H54 (cell line): Measurements from ENCODE around the gene MBOAT7.
"Not testable (repeated sequence)": the region's sequence is repeated elsewhere in the genome, so short reads cannot be mapped to it uniquely, and the experiment has no call there.

ENCODE experiments used
- DNase-seq: peaks from one replicate; pipeline ENCODE4 v3.0.0; 2011; ENCODE audit warnings: low spot score, mixed read lengths; ENCODE audit not compliant: insufficient read length
- FAIRE-seq: peaks from 3 replicates; lab custom pipeline; 2011; peaks lifted over from hg19 to GRCh38; lab: Jason Lieb, UNC
- POLR2A ChIP-seq: IDR thresholded peaks from 2 replicates; pipeline ENCODE4 v1.6.1; 2011; ENCODE audit warnings: low read depth, mild to moderate bottlenecking, low read length

MBOAT7 gene

DNA sequence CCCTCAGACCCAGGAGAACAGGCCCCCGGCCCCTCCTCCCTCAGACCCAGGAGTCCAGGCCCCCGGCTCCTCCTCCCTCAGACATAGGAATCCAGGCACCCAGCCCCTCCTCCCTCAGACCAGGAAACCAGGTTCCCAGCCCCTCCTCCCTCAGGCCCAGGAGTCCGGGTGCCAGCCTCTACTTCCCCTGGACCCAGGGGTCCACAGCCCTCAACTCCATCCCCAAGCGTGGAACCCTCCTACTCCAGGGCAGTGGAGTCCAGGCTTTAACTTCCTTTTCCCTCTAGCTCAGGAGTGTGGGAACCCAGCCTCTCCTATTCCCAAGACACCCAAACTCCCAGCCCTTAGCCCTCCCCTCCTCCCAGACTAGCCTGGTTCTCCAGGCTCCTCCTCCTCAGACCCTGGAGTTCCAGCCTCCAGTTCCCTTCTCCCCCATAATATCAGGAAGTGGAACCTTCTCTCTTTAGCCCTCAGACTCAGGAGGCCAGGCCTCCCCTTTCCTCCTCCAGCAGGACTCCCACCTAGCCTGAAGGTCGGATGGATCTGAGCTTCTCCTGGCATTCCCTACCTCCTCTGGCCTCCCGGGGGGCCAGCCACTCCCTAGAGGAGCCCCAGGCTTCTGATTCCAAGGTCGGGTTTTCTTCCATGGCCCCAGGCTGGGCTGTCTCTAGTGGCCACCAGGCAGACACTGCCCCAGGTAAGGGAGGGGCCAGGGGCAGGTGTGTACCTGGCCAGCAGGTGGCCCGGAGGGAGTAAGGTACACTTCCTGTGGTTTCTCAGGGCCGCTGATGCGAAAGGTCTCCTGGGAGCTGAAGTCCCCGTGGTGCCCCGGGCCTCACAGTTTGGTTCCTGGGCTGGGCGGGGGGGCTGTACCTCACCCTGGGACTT, 16.7 kb downstream of the MBOAT7 start, which contains the start of gene TMC4:
Gene TMC4, minus strand, starts transcription at position 690 of the 888 bp plus-strand sequence. Its CDS starts 43 bp downstream, at position 647.
- peak; percentile 74 for DNase-seq
- TF ChIP-seq POLR2A = peak; percentile 11; the same call in 1 of the 2 replicates
- no peak for FAIRE-seq

- FAIRE-seq, DNase-seq: not testable (repeated sequence)
These were observed 17.5 kb downstream of the MBOAT7 start for GRCh38 chr19:54171736-54172431.

- no peak for TF ChIP-seq POLR2A
- DNase-seq (no peak), FAIRE-seq (no peak)
These were observed 20.1 kb downstream of the MBOAT7 start for GRCh38 chr19:54169149-54169740.

- FAIRE-seq (no peak), DNase-seq (peak; percentile 99)
- no peak for TF ChIP-seq POLR2A
These were observed 21.0 kb downstream of the MBOAT7 start for GRCh38 chr19:54168174-54168917.

DNA sequence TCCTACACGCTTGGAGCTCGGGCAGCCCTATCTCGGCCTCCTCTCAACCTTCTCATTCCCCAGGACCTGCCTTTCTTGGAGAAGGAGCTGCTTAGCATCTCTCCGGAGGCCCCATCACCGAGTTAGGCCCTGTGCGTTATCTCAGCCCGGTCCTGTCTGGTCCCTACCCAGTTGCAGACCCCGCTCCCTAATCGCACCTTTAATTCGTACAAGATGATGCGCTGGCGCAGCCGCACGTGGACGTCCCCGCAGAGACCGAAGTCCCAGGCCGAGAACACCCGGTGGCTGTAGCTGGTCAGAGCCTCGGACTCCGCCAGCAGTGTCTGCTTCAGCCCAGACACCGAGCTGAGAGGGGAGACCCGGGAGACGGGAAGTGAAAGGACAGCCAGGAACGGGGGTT, 24.2 kb downstream of the MBOAT7 start:
- no peak for TF ChIP-seq POLR2A
- FAIRE-seq = no peak

DNA sequence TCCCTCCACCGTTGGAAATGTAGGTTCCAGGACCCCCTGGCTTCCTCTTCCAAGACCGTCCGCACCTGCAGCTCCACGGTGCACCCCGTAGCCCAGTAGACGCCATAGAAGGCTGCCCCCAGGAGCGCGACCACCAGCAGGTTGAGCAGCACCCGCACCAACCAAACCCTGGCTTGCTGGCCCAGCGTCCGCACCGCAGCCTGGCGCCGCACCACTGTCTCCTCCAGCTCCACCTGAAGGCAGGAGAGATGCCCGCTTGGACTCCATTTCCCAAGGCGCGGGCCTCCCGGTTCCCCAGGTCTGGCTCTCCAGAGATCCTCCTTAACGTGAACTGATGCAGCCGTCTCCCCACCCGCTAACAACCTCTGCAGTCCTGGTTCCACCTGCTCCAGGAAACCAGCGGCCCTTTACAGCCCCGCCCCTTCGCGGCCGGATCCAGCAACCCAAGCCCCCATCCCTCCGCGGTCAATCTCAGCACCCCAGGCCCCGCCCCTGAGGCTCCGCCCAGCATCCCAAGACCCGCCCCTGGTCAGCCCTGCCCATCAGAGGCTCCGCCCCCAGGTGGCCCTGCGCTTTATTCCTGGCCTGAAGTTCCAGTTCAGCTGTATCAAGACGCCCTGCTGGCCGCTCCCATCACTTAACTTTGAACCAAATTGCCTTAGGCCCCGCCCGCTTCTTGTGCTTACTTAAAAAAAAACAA, 24.9 kb downstream of the MBOAT7 start:
- FAIRE-seq (no peak), DNase-seq (no peak)
- TF ChIP-seq POLR2A = no peak

More for the DNA sequence above, 24.2 kb downstream of the MBOAT7 start:
- DNase-seq = no peak

GRCh38 chr19:54162884-54163283, 26.5 kb downstream of the MBOAT7 start:
- no peak for TF ChIP-seq POLR2A
- no peak for FAIRE-seq
- DNase-seq = no peak

DNA sequence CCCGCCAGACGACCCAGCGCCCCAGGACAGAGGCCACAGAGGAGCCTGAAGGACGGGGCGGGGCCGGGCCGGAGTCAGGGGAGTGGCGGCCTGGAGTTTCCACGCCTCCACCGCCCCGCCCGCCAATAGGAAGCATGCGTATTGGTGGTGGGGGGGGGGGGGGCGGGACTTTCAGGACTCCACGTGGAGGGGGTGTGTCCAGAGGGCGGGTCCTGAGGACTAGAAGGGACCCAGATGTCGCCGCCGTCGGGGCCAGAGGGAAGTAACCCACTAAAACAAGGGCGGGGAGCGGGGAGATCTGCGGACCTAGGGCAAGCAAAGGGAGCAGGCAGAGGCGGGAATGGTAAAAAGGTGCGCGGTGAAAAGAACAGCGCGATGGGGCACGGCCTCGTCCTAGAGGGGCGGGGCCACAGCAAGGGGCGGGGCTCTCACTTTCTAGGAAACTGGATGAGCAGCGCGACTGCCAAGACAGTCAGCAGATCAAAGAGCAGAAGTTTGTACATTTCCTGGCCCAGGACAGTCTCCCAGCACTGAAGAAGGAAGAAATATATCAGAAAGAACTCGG, 27.1 kb downstream of the MBOAT7 start:
- no peak for TF ChIP-seq POLR2A
- FAIRE-seq = no peak
- peak; percentile 58 for DNase-seq

- DNase-seq (no peak), FAIRE-seq (no peak)
- TF ChIP-seq POLR2A = no peak
These were observed 28.5 kb downstream of the MBOAT7 start for GRCh38 chr19:54160854-54161253.

DNA sequence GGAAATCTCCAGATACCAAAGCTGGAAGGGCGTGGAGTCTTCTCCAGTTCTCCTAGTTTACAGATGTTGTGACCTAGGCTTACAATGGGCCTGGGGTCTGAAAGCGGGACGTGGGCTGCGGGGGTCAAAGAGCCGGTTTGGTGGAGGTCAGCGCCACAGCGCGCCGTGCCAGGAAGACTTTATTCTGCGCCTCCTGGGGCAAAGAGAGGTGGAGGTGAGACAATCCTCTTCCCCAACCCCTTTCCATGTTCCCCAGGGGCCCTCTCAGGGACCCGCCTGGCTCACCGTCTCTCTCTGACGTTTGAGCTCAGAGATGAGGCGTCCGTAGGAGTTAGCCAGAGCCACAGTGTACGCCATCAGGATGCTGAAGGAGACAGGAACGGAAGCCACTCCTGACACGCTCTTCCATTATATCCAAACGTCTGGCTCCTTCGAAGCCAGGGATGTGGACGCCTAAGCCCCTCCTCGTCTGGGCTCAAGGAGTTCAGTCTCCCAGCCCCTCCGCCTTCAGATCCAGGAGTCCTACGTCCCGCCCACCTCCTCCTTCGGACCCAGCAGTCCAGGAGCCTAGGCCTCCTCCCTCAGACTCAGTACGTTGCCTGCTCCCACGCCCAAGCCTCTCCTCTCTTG, 29.1 kb downstream of the MBOAT7 start:
- TF ChIP-seq POLR2A = peak; percentile 16; the same call in 1 of the 2 replicates
- DNase-seq (no peak), FAIRE-seq (no peak)

- DNase-seq (peak; percentile 100), FAIRE-seq (peak; percentile 94)
- peak; percentile 83 for TF ChIP-seq POLR2A
These were observed 29.8 kb downstream of the MBOAT7 start, which contains the start of gene LENG1 for GRCh38 chr19:54159352-54160181. LENG1 (minus strand) TSS chr19:54159721; CDS start chr19:54159695, 26 bp downstream.
